Activated T-cell treated with anti-CD3 and anti-CD28 coated beads, Interleukin-2, amount 50 U/mL, for 24 hours (primary cell): ENCODE data around the gene PSMC2.

Source experiments
- DNase-seq: peaks from one replicate; pipeline ENCODE4 v3.0.0-alpha.2; 2020
- H3K27ac Mint-ChIP-seq: 2 replicates; pipeline ENCODE4 v1.8.0; 2020; ENCODE audit warnings: mild to moderate bottlenecking, mixed read lengths
- H3K27me3 Mint-ChIP-seq: 2 replicates; pipeline ENCODE4 v1.8.0; 2020; ENCODE audit warnings: mixed read lengths
- H3K36me3 Mint-ChIP-seq: 2 replicates; pipeline ENCODE4 v1.8.0; 2020; ENCODE audit warnings: low read depth, mixed read lengths
- H3K4me1 Mint-ChIP-seq: 2 replicates; pipeline ENCODE4 v1.8.0; 2020; ENCODE audit warnings: low read depth, mixed read lengths
- H3K4me3 Mint-ChIP-seq: 2 replicates; pipeline ENCODE4 v1.8.0; 2020; ENCODE audit warnings: mild to moderate bottlenecking, moderate library complexity, mixed read lengths
- H3K9me3 Mint-ChIP-seq: 2 replicates; pipeline ENCODE4 v1.8.0; 2020; ENCODE audit warnings: mixed read lengths

Gene PSMC2

GRCh38 chr7:103344453-103345149, 2.8 kb upstream of the PSMC2 start, which contains the start of gene DNAJC2:
Gene DNAJC2 (minus strand): TSS chr7:103344767. CDS start chr7:103344622, 145 bp downstream.
- H3K4me1 Mint-ChIP-seq = peaks cover 61% of the 10 kb centered on the region
- DNase-seq = peak; percentile 87
- H3K27me3 Mint-ChIP-seq = no peaks in the 10 kb centered on the region
- H3K4me3 Mint-ChIP-seq = peak within 1 kb of the TSS; percentile 90
- peak within 1 kb of the TSS; percentile 99 for H3K27ac Mint-ChIP-seq
- peaks cover 73% of the 10 kb centered on the region for H3K36me3 Mint-ChIP-seq
- no peaks in the 10 kb centered on the region for H3K9me3 Mint-ChIP-seq

GRCh38 chr7:103346396-103346795, 1.0 kb upstream of the PSMC2 start:
- H3K9me3 Mint-ChIP-seq = no peaks in the 10 kb centered on the region
- peaks cover 61% of the 10 kb centered on the region for H3K4me1 Mint-ChIP-seq
- peak overlapping the region; percentile 100 for H3K27ac Mint-ChIP-seq
- no peak for DNase-seq
- H3K4me3 Mint-ChIP-seq = peak overlapping the region; percentile 100
- H3K36me3 Mint-ChIP-seq = peaks cover 71% of the 10 kb centered on the region
- no peaks in the 10 kb centered on the region for H3K27me3 Mint-ChIP-seq

- peaks cover 67% of the 10 kb centered on the region for H3K4me1 Mint-ChIP-seq
- H3K9me3 Mint-ChIP-seq = no peaks in the 10 kb centered on the region
- no peak for DNase-seq
- peak overlapping the region; percentile 100 for H3K27ac Mint-ChIP-seq
- H3K27me3 Mint-ChIP-seq = no peaks in the 10 kb centered on the region
- peak overlapping the region; percentile 100 for H3K4me3 Mint-ChIP-seq
- peaks cover 69% of the 10 kb centered on the region for H3K36me3 Mint-ChIP-seq
These were observed 1.0 kb downstream of the PSMC2 start for GRCh38 chr7:103348452-103348851.

GRCh38 chr7:103348959-103349358, 1.5 kb downstream of the PSMC2 start:
- no peaks in the 10 kb centered on the region for H3K27me3 Mint-ChIP-seq
- peaks cover 69% of the 10 kb centered on the region for H3K36me3 Mint-ChIP-seq
- no peak for DNase-seq
- H3K4me3 Mint-ChIP-seq = peak overlapping the region; percentile 100
- no peaks in the 10 kb centered on the region for H3K9me3 Mint-ChIP-seq
- peak overlapping the region; percentile 92 for H3K27ac Mint-ChIP-seq
- peaks cover 71% of the 10 kb centered on the region for H3K4me1 Mint-ChIP-seq

GRCh38 chr7:103349805-103350204, 2.4 kb downstream of the PSMC2 start:
- peak overlapping the region; percentile 92 for H3K27ac Mint-ChIP-seq
- H3K4me1 Mint-ChIP-seq = peaks cover 72% of the 10 kb centered on the region
- no peaks in the 10 kb centered on the region for H3K9me3 Mint-ChIP-seq
- peak overlapping the region; percentile 100 for H3K4me3 Mint-ChIP-seq
- H3K36me3 Mint-ChIP-seq = peaks cover 69% of the 10 kb centered on the region
- no peaks in the 10 kb centered on the region for H3K27me3 Mint-ChIP-seq
- DNase-seq = no peak

- DNase-seq = no peak
- Mint-ChIP-seq H3K4me1 (no peaks in the 10 kb centered on the region), H3K36me3 (peaks cover 62% of the 10 kb centered on the region), H3K4me3 (no peak overlapping the region), H3K27me3 (no peaks in the 10 kb centered on the region), H3K9me3 (no peaks in the 10 kb centered on the region), H3K27ac (no peak overlapping the region)
These were observed 22.0 kb downstream of the PSMC2 start for GRCh38 chr7:103369432-103369831.

GRCh38 chr7:103373866-103374643, 26.6 kb downstream of the PSMC2 start:
- H3K27ac Mint-ChIP-seq = no peak overlapping the region

GRCh38 chr7:103379270-103379975, 32.0 kb downstream of the PSMC2 start:
- no peak for DNase-seq
- H3K4me3 Mint-ChIP-seq = no peak overlapping the region

More at GRCh38 chr7:103373866-103374643, 26.6 kb downstream of the PSMC2 start:
- Mint-ChIP-seq H3K4me3 (no peak overlapping the region), H3K27me3 (peaks cover 9% of the 10 kb centered on the region), H3K36me3 (peaks cover 17% of the 10 kb centered on the region), H3K4me1 (no peaks in the 10 kb centered on the region), H3K9me3 (no peaks in the 10 kb centered on the region)
- no peak for DNase-seq

GRCh38 chr7:103380395-103381191, 33.1 kb downstream of the PSMC2 start:
- Mint-ChIP-seq H3K27ac (no peak overlapping the region), H3K27me3 (peaks cover 9% of the 10 kb centered on the region), H3K9me3 (no peaks in the 10 kb centered on the region), H3K4me1 (no peaks in the 10 kb centered on the region), H3K36me3 (no peaks in the 10 kb centered on the region), H3K4me3 (no peak overlapping the region)
- no peak for DNase-seq

More at GRCh38 chr7:103379270-103379975, 32.0 kb downstream of the PSMC2 start:
- peaks cover 9% of the 10 kb centered on the region for H3K27me3 Mint-ChIP-seq
- no peak overlapping the region for H3K27ac Mint-ChIP-seq
- H3K4me1 Mint-ChIP-seq = no peaks in the 10 kb centered on the region
- no peaks in the 10 kb centered on the region for H3K9me3 Mint-ChIP-seq
- H3K36me3 Mint-ChIP-seq = no peaks in the 10 kb centered on the region

GRCh38 chr7:103381280-103382031, 34.0 kb downstream of the PSMC2 start:
- Mint-ChIP-seq H3K9me3 (no peaks in the 10 kb centered on the region), H3K4me1 (no peaks in the 10 kb centered on the region), H3K4me3 (no peak overlapping the region), H3K27ac (no peak overlapping the region), H3K36me3 (no peaks in the 10 kb centered on the region), H3K27me3 (peaks cover 9% of the 10 kb centered on the region)
- DNase-seq = no peak

GRCh38 chr7:103382032-103382402, 34.6 kb downstream of the PSMC2 start:
- no peak for DNase-seq
- no peak overlapping the region for H3K27ac Mint-ChIP-seq

GRCh38 chr7:103387242-103387641, 39.8 kb downstream of the PSMC2 start:
- Mint-ChIP-seq H3K27me3 (peaks cover 15% of the 10 kb centered on the region), H3K4me1 (no peaks in the 10 kb centered on the region), H3K27ac (no peak overlapping the region), H3K9me3 (no peaks in the 10 kb centered on the region), H3K4me3 (no peak overlapping the region), H3K36me3 (no peaks in the 10 kb centered on the region)
- DNase-seq = no peak

More at GRCh38 chr7:103382032-103382402, 34.6 kb downstream of the PSMC2 start:
- no peaks in the 10 kb centered on the region for H3K9me3 Mint-ChIP-seq
- H3K36me3 Mint-ChIP-seq = no peaks in the 10 kb centered on the region
- H3K27me3 Mint-ChIP-seq = peaks cover 9% of the 10 kb centered on the region
- no peak overlapping the region for H3K4me3 Mint-ChIP-seq
- no peaks in the 10 kb centered on the region for H3K4me1 Mint-ChIP-seq

GRCh38 chr7:103388469-103389140, 41.2 kb downstream of the PSMC2 start:
- H3K4me3 Mint-ChIP-seq = no peak overlapping the region
- H3K9me3 Mint-ChIP-seq = no peaks in the 10 kb centered on the region
- no peak overlapping the region for H3K27ac Mint-ChIP-seq
- H3K36me3 Mint-ChIP-seq = no peaks in the 10 kb centered on the region
- no peaks in the 10 kb centered on the region for H3K4me1 Mint-ChIP-seq
- peaks cover 18% of the 10 kb centered on the region for H3K27me3 Mint-ChIP-seq
- DNase-seq = no peak
